Eye (tissue), 1 donor: ENCODE results near the gene MED22.
"Not testable (repeated sequence)": the region's sequence is repeated elsewhere in the genome, so short reads cannot be mapped to it uniquely, and the experiment has no call there.

Experiments used
- DNase-seq: peaks from one replicate; pipeline ENCODE4 v3.0.0-alpha.2; 2015

The MED22 gene

DNA sequence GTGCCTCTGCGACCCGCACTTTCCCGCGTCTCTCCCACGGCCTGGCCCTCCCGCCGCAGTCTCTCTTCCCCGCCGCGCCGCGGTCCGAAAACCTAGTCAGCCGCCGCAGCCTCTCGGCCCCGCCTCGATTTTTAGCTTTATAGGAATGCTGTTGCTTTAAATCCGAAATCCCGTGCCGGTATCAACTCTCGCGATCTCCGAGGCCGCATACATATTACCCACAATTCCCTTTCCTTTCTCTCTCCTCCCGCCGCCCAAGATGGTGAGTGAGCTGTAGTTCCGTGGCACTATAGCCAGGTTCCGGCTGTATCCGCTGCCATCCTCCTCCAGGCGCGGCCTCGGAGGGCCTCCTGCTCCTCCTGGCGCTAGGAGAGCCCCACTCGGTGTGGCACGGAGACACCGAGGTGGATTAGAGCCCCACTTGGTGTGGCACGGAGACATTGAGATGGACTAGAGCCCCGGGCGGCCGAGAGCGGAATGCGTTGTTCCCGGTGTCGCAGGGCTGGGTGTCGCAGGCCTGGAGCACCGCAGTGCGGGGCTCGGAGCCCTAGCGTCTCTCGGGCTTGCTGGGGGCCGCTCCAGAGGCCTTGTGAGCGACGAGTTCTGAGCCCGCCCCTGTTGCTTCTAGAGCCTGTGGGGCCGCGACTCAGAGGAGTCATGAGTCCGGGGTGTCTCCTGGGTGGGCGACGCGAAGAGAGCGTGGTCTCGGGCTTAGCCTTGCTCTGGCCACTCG lies at the start of gene MED22, which contains the start of gene RPL7A:
TSS of gene MED22 (minus strand) at position 147 of the 733 bp plus-strand sequence. CDS start 1,469 bp downstream, outside the sequence.
TSS of gene RPL7A (plus strand) at position 234 of the 733 bp plus-strand sequence. CDS start at position 260, 26 bp downstream.
- DNase-seq: peak; percentile 99

DNA sequence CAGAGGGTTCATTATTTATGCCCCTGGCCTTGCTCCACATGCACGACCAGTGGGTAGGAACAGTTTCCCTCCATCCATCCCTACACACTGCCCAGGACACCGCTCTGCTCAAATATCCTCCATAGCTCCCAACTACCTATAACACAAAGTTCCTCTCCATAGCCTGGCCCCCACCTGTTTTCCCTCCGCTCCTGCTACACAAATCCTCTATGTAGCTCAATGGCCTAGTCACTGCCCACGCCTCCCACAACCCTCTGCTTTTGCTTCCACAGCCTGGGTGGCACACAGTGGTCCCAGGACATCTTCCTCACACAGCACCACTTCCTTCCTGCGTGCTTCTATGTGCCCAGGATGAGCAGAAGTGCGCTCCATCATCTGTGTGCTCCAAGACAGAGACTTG lies 49.4 kb upstream of the MED22 start:
- no peak for DNase-seq

- DNase-seq: no peak
Observed at GRCh38 chr9:133396952-133397351, 49.0 kb upstream of the MED22 start.

GRCh38 chr9:133394687-133395271 lies 46.8 kb upstream of the MED22 start:
- DNase-seq: no peak

DNA sequence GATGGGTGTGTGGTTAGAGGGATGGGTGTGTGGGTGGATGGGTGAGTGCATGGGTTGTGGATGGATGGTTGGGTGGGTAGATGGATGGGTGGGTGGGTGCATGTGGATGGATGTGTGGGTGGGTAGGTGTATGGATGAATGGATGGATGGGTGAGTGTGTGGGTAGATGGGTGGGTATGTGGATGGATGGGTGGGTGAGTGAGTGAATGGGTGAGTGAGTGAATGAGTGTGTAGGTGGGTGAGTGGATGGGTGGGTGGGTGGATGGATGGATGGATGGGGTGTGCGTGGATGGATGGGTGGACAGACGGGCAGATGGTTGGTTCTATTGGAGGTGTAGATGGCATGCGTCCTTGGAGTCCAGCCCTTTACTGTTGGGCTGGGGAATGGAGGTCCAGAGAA lies 45.5 kb upstream of the MED22 start:
- DNase-seq: no peak

DNA sequence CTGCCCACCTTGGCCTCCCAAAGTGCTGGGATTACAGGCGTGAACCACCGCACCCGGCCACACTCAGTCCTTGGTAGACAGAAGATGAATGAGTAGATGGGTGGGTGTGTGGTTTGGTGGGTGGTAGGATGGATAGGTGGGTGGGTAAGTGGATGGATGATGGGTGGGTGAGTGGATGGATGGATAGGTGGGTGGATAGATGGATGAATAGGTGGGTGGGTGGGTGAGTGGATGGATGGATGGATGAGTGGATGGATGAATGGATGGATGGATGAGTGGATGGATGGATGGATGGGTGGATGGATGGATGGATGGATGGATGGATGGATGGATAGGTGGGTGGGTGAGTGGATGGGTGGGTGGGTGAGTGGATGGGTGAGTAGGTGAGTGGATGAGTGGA lies 44.4 kb upstream of the MED22 start:
- DNase-seq: not testable (repeated sequence)

DNA sequence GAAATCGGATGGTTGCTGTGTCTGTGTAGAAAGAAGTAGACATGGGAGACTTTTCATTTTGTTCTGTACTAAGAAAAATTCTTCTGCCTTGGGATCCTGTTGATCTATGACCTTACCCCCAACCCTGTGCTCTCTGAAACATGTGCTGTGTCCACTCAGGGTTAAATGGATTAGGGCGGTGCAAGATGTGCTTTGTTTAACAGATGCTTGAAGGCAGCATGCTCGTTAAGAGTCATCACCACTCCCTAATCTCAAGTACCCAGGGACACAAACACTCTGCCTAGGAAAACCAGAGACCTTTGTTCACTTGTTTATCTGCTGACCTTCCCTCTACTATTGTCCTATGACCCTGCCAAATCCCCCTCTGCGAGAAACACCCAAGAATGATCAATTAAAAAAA lies 43.5 kb upstream of the MED22 start:
- not testable (repeated sequence) for DNase-seq

DNA sequence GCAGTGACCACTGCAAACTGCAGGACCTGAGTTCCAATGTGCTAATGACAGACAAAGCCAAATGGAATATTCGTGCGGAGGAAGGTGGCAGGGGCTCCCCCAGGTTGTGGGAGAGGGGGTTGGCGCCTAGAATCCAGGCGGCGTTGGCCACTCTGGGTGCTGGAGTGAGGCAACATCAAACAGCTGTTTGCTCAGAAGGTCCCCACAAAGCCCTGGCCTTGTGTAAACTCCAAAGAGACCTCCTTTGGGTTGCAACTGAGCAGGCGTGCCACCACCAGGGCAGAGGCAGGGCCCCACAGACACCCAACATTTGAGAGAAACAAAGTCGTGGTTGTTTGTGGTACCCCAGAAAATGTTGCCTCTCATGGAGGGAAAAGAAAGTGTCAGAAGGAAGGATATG lies 42.8 kb upstream of the MED22 start:
- no peak for DNase-seq

GRCh38 chr9:133389562-133389961 lies 41.6 kb upstream of the MED22 start:
- DNase-seq: no peak

- DNase-seq: no peak
Observed at GRCh38 chr9:133389025-133389557, 41.2 kb upstream of the MED22 start.

DNA sequence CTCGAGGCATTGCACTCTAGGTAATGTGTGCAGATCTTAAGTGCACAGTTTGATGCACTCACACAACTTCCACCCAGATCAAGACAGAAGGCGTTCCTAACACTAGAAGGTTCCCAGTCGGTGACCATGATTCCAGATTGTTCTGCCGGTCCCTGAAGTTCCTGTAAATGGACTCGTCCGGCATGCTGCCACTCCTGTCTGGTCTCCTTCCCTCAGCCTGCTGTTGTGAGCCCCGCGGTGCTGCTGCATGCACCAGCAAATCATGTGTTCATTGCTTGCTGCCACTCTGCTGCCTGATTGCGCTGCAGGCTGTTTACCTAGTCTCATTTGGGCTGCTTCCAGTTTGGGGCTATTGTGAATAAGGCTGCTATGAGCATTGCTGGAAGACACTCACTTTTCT lies 39.7 kb upstream of the MED22 start:
- DNase-seq: no peak

DNA sequence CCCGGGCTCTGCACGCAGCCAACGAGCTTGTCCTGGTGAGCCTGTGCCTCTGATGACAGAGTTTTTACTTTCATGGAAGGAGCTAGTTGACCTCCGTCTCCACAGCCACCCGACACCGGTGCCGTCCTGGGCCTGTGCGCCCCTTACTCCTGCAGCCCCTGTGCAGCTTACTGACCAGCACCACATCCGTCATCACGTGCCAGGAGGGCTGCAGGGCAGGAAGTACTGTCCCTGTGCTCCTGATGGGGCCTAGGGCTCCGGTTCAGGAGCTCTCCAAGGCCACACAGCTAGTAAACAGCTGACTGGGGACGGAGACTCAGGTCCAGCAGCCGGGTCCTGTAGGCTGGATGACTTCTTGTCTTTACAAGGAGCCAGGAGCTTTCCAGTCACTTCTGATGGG lies 38.4 kb upstream of the MED22 start:
- no peak for DNase-seq

DNA sequence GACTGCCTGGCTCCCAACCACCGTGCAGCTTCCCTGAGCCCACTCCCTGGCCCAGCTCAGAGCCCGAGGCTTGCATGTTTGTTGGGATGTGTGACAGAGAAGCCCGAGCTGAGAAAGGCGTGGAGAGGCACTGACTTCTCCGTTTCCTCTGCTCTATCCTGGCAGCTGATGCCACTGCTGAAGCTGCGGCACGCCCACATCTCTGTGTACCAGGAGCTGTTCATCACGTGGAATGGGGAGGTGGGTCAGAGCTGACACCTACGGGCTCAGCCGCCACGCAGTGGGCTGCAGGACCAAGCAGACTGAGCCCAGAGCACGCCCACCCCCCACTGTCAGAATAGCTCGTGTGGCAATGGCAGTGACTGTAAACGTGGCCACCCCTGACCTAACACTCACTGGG lies 37.5 kb upstream of the MED22 start:
- no peak for DNase-seq

GRCh38 chr9:133384736-133385321 lies 36.9 kb upstream of the MED22 start:
- DNase-seq: no peak

DNA sequence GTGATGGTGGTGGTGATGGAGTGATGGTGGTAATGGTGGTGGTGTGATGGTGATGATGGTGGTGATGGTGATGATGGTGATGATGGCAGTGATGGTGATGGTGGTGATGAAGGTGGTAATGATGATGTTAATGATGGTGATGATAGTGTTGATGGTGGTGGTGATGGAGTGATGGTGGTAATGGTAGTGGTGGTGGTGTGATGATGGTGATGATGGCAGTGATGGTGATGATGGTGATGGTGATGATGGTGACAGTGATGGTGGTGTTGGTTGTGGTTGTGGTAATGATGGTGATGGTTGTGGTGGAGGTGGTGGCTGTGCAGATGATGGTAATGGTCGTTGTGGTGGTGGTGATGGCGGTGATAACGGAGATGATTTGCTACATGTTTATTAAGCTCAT lies 35.5 kb upstream of the MED22 start:
- DNase-seq: no peak

GRCh38 chr9:133382507-133383141 lies 34.7 kb upstream of the MED22 start:
- no peak for DNase-seq

DNA sequence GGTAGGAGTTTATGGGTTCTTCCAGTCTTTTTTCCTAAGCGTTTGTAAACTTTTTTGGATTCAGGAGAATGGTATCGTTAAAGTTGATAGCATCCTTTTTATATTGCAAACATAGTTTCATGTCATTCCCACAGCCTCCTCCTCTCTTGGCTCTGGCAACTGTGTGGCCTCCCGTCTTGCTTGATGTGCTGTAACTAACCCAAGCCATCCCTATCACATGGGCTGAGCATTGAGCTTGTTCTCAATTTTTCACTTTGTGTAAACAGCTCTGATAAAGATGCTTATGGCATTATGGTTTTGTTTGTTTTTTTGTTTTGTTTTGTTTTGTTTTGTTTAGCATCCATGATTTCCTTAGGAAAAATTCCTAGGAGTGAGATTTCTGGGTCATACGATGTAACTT lies 32.8 kb upstream of the MED22 start:
- no peak for DNase-seq

DNA sequence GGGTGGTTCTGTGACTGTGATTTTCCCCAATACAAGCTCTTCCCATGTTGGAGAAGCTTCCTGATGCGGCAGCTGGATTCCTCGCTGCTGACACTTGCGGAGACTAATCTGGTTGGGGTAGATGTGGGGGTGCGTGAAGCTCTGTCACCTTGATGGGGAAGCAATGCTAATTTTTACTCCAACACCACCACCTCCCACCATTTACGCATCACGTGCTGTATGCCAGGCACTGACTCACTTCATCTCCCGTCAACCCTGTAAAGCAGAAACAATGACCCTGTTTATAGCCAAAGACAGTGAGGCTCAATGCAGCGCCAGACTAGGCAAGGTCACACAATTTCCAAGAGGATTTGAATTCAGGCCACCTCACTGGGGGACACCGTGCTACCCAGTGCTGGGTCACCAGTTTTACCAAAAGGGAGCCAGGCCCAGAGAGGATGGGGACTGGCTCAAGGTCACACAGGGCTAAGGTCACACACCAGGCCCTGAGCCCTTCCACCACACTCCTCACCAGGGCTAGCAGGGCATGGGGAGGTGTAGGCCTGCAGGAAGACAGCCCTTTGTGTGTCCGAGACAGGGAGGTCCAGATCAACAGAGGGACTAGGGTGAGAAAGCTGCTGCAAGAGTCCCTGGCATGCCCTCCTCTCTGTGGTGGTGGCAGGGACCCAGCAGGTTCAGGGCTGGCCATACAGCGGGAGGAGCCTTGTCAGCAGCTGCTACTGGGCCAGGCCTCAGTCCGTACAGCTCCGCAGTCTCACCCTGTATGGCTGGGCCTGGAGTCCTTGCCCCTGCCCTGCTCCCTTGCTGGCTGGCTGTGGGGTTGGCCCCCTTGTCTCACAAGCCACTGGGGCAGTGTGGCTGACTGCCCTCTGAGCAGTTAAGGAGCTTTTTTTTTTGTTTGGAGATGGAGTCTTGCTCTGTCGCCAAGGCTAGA lies 31.5 kb upstream of the MED22 start:
- DNase-seq: no peak

GRCh38 chr9:133378408-133378962 lies 30.6 kb upstream of the MED22 start:
- no peak for DNase-seq

DNA sequence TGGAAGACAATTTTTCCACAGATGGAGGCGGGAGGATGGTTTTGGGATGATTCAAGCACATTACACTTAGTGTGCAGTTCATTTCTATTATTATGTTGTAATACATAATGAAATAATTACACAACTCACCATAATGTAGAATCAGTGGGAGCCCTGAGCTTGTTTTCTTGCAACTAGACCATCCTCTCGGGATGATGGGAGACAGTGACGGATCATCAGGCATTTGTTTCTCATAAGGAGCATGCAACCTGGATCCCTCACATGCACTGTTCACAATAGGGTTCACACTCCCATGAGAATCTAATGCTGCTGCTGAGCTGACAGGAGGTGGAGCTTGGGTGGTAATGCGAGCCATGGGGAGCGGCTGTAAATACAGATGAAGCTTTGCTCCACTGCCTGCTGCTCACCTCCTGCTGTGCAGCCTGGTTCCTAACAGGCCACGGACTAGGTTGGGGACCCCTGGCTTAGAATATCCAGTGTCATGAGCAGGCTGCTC lies 29.8 kb upstream of the MED22 start:
- no peak for DNase-seq

DNA sequence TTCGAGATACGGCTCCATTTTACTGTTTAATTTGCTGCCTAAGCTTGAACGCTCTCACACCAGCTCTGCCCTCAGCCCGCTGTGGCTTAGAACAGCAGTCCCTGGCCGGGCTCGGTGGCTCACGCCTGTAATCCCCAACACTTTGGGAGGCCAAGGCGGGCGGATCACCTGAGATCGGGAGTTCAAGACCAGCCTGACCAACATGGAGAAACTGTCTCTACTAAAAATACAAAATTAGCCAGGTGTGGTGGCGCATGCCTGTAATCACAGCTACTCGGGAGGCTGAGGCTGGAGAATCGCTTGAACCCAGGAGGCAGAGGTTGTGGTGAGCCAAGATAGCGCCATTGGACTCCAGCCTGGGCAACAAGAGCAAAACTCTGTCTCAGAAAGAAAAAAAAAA lies 29.3 kb upstream of the MED22 start:
- DNase-seq: not testable (repeated sequence)
